DND-41 (cell line): Measurements from ENCODE around the gene DNTT.

ENCODE experiments used
- EZH2 ChIP-seq: IDR thresholded peaks from 3 replicates; pipeline ENCODE4 v1.6.1; 2012; ENCODE audit warnings: borderline replicate concordance, low read depth, mild to moderate bottlenecking, moderate library complexity, low read length, inconsistent platforms; ENCODE audit not compliant: severe bottlenecking
- TF ChIP-seq, protein P1 (sequence below): IDR thresholded peaks from 2 replicates; pipeline ENCODE4 v1.5.1; 2012; ENCODE audit warnings: borderline replicate concordance, low read length, moderate library complexity, mild to moderate bottlenecking; ENCODE audit not compliant: poor library complexity, severe bottlenecking; ENCODE audit errors: extremely low read depth

DNA sequence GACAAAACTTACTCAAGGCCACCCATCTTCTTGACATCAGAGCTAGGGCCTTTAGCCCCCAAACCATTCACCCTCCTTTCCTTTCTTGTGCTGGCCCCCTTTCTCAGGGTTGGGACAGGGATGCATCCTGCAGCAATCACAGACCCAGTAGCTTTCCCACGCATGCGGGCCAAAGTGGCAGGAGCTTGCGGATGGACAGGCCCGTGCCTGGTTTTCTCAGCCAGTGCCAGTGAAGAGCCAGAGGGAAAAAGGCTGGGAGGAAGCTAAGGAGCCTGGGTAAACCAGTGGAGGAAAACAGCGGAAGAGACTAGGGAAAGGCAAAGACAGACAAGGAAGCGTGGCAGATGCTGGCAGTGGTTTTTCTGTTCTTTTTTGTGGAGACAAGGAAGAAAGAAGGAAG is 27.8 kb upstream of the DNTT start:
- TF ChIP-seq, protein P1, sequence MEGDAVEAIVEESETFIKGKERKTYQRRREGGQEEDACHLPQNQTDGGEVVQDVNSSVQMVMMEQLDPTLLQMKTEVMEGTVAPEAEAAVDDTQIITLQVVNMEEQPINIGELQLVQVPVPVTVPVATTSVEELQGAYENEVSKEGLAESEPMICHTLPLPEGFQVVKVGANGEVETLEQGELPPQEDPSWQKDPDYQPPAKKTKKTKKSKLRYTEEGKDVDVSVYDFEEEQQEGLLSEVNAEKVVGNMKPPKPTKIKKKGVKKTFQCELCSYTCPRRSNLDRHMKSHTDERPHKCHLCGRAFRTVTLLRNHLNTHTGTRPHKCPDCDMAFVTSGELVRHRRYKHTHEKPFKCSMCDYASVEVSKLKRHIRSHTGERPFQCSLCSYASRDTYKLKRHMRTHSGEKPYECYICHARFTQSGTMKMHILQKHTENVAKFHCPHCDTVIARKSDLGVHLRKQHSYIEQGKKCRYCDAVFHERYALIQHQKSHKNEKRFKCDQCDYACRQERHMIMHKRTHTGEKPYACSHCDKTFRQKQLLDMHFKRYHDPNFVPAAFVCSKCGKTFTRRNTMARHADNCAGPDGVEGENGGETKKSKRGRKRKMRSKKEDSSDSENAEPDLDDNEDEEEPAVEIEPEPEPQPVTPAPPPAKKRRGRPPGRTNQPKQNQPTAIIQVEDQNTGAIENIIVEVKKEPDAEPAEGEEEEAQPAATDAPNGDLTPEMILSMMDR: no peak
- TF ChIP-seq EZH2: no peak
